ENCODE measurements around the gene BNIP5. TPM values are rescaled to one million over a fixed set of nuclear protein-coding genes. Genes with fewer than 3 reads are reported as not detected.

The BNIP5 gene
- total RNA-seq, 8 experiments from 2014 or later, result 0.05 to 0.45 (median 0.14) TPM; not detected in 3

GRCh38 chr6:36312854-36313648 lies 23.6 kb downstream of the BNIP5 start:
- ATAC-seq (replicated peaks in 6 of 8), result peak in 3 of 8 experiments; percentile 50 to 83 (median 65)
- no peak overlapping the region for H3K4me3 ChIP-seq
- WGBS, 10 experiments, result 8 to 98% (median 85%) methylated on average over 2 to 6 of the region's 8 CpGs; no CpG with 5 or more reads in 2 of the 10 experiments
- H3K27ac ChIP-seq, result no peak overlapping the region
- H3K4me1 ChIP-seq (replicated peaks in 1 of 2), result peaks cover 0 to 6% of the 10 kb centered on the region in 2 donors
- in situ Hi-C loops (cut with MboI; ENCODE audit: low pct_unique_long_range_greater_than_20kb in 2 of 9, low sequenced_read_pairs in 9 of 9, unreplicated experiment in 9 of 9), result no loop called here

GRCh38 chr6:36309900-36310299 lies 26.8 kb downstream of the BNIP5 start:
- no peak overlapping the region for H3K27ac ChIP-seq
- in situ Hi-C loops (cut with MboI; ENCODE audit: low pct_unique_long_range_greater_than_20kb in 2 of 9, low sequenced_read_pairs in 9 of 9, unreplicated experiment in 9 of 9), result no loop called here
- H3K4me3 ChIP-seq, result no peak overlapping the region
- ATAC-seq (replicated peaks in 6 of 8), result no peak
- 20 to 100% (median 93%) methylated on average over 1 to 2 of the region's 2 CpGs; no CpG with 5 or more reads in 5 of the 10 experiments for WGBS, 10 experiments
- H3K4me1 ChIP-seq (replicated peaks in 1 of 2), result peaks cover 12 to 16% of the 10 kb centered on the region in 2 donors

GRCh38 chr6:36309203-36309602 lies 27.5 kb downstream of the BNIP5 start:
- Histone ChIP-seq H3K27ac (no peak overlapping the region), H3K4me1 (replicated peaks in 1 of 2) (peaks cover 12 to 15% of the 10 kb centered on the region in 2 donors), H3K4me3 (no peak overlapping the region)
- WGBS, 10 experiments, result 80 to 100% (median 82%) methylated on average over 1 to 5 of the region's 7 CpGs; no CpG with 5 or more reads in 4 of the 10 experiments
- ATAC-seq (replicated peaks in 6 of 8), result no peak
- in situ Hi-C loops (cut with MboI; ENCODE audit: low pct_unique_long_range_greater_than_20kb in 2 of 9, low sequenced_read_pairs in 9 of 9, unreplicated experiment in 9 of 9), result no loop called here

GRCh38 chr6:36308514-36308913 lies 28.2 kb downstream of the BNIP5 start:
- ATAC-seq (replicated peaks in 6 of 8), result no peak
- Histone ChIP-seq H3K27ac (no peak overlapping the region), H3K4me1 (replicated peaks in 1 of 2) (peaks cover 11 to 12% of the 10 kb centered on the region in 2 donors), H3K4me3 (no peak overlapping the region)
- in situ Hi-C loops (cut with MboI; ENCODE audit: low pct_unique_long_range_greater_than_20kb in 2 of 9, low sequenced_read_pairs in 9 of 9, unreplicated experiment in 9 of 9), result no loop called here
- WGBS, 10 experiments, result 78 to 100% (median 95%) methylated on average over 1 to 5 of the region's 5 CpGs; no CpG with 5 or more reads in 1 of the 10 experiments

- peak in 6 of 8 experiments; percentile 35 to 99 (median 99) for ATAC-seq (replicated peaks in 6 of 8)
- WGBS, 10 experiments, result 50 to 100% (median 80%) methylated on average over 1 to 7 of the region's 7 CpGs; no CpG with 5 or more reads in 1 of the 10 experiments
- in situ Hi-C loops (cut with MboI; ENCODE audit: low pct_unique_long_range_greater_than_20kb in 2 of 9, low sequenced_read_pairs in 9 of 9, unreplicated experiment in 9 of 9), result no loop called here
These were observed 30.3 kb downstream of the BNIP5 start for GRCh38 chr6:36306375-36306774.

GRCh38 chr6:36305885-36306284 lies 30.8 kb downstream of the BNIP5 start:
- 0 to 100% (median 82%) methylated on average over 1 to 11 of the region's 11 CpGs; no CpG with 5 or more reads in 2 of the 10 experiments for WGBS, 10 experiments
- peaks cover 11 to 12% of the 10 kb centered on the region in 2 donors for H3K4me1 ChIP-seq (replicated peaks in 1 of 2)
- no peak overlapping the region for H3K27ac ChIP-seq
- no peak overlapping the region for H3K4me3 ChIP-seq
- ATAC-seq (replicated peaks in 6 of 8), result no peak
- in situ Hi-C loops (cut with MboI; ENCODE audit: low pct_unique_long_range_greater_than_20kb in 2 of 9, low sequenced_read_pairs in 9 of 9, unreplicated experiment in 9 of 9), result no loop called here

More at GRCh38 chr6:36306375-36306774, 30.3 kb downstream of the BNIP5 start:
- peak overlapping the region in 1 of 2 donors; percentile 49 for H3K27ac ChIP-seq
- H3K4me1 ChIP-seq (replicated peaks in 1 of 2), result peaks cover 11 to 12% of the 10 kb centered on the region in 2 donors
- H3K4me3 ChIP-seq, result no peak overlapping the region

GRCh38 chr6:36302227-36302976 lies 34.3 kb downstream of the BNIP5 start:
- ATAC-seq (replicated peaks in 6 of 8), result peak; percentile 46 to 96 (median 66)
- in situ Hi-C loops (cut with MboI; ENCODE audit: low pct_unique_long_range_greater_than_20kb in 2 of 9, low sequenced_read_pairs in 9 of 9, unreplicated experiment in 9 of 9), result no loop called here

GRCh38 chr6:36301781-36302180 lies 34.9 kb downstream of the BNIP5 start:
- in situ Hi-C loops (cut with MboI; ENCODE audit: low pct_unique_long_range_greater_than_20kb in 2 of 9, low sequenced_read_pairs in 9 of 9, unreplicated experiment in 9 of 9), result no loop called here
- peaks cover 9% of the 10 kb centered on the region in 2 donors for H3K4me1 ChIP-seq (replicated peaks in 1 of 2)
- WGBS, 10 experiments, result 20 to 100% (median 72%) methylated on average over 1 to 5 of the region's 7 CpGs; no CpG with 5 or more reads in 6 of the 10 experiments
- no peak for ATAC-seq (replicated peaks in 6 of 8)
- no peak overlapping the region for H3K27ac ChIP-seq
- no peak overlapping the region for H3K4me3 ChIP-seq

More at GRCh38 chr6:36302227-36302976, 34.3 kb downstream of the BNIP5 start:
- no peak overlapping the region for H3K27ac ChIP-seq
- no peak overlapping the region for H3K4me3 ChIP-seq
- WGBS, 10 experiments, result 22 to 100% (median 38%) methylated on average over 1 to 10 of the region's 13 CpGs; no CpG with 5 or more reads in 1 of the 10 experiments
- peaks cover 11 to 12% of the 10 kb centered on the region in 2 donors for H3K4me1 ChIP-seq (replicated peaks in 1 of 2)

- ATAC-seq (replicated peaks in 6 of 8), result no peak
- WGBS, 10 experiments, result 47 to 76% (median 55%) methylated on average over 1 to 3 of the region's 10 CpGs; no CpG with 5 or more reads in 6 of the 10 experiments
- no peak overlapping the region for H3K4me3 ChIP-seq
- no peak overlapping the region for H3K27ac ChIP-seq
- H3K4me1 ChIP-seq (replicated peaks in 1 of 2), result peaks cover 3% of the 10 kb centered on the region in 2 donors
- in situ Hi-C loops (cut with MboI; ENCODE audit: low pct_unique_long_range_greater_than_20kb in 2 of 9, low sequenced_read_pairs in 9 of 9, unreplicated experiment in 9 of 9), result no loop called here
These were observed 35.5 kb downstream of the BNIP5 start for GRCh38 chr6:36301085-36301658.

- in situ Hi-C loops (cut with MboI; ENCODE audit: low pct_unique_long_range_greater_than_20kb in 2 of 9, low sequenced_read_pairs in 9 of 9, unreplicated experiment in 9 of 9), result no loop called here
- ATAC-seq (replicated peaks in 6 of 8), result peak in 1 of 8 experiments; percentile 72
- H3K4me3 ChIP-seq, result no peak overlapping the region
- no peak overlapping the region for H3K27ac ChIP-seq
- 0 to 100% (median 81%) methylated on average over 1 to 4 of the region's 4 CpGs; no CpG with 5 or more reads in 1 of the 10 experiments for WGBS, 10 experiments
- no peaks in the 10 kb centered on the region for H3K4me1 ChIP-seq (replicated peaks in 1 of 2)
These were observed 38.7 kb downstream of the BNIP5 start for GRCh38 chr6:36298027-36298426.

GRCh38 chr6:36297511-36297910 lies 39.2 kb downstream of the BNIP5 start:
- peak in 2 of 8 experiments; percentile 18 to 41 for ATAC-seq (replicated peaks in 6 of 8)
- H3K4me3 ChIP-seq, result no peak overlapping the region
- no peak overlapping the region for H3K27ac ChIP-seq
- in situ Hi-C loops (cut with MboI; ENCODE audit: low pct_unique_long_range_greater_than_20kb in 2 of 9, low sequenced_read_pairs in 9 of 9, unreplicated experiment in 9 of 9), result no loop called here
- H3K4me1 ChIP-seq (replicated peaks in 1 of 2), result no peaks in the 10 kb centered on the region
- WGBS, 10 experiments, result 40 to 73% (median 46%) methylated on average over 1 to 6 of the region's 7 CpGs; no CpG with 5 or more reads in 7 of the 10 experiments

GRCh38 chr6:36297051-36297450 lies 39.6 kb downstream of the BNIP5 start:
- in situ Hi-C loops (cut with MboI; ENCODE audit: low pct_unique_long_range_greater_than_20kb in 2 of 9, low sequenced_read_pairs in 9 of 9, unreplicated experiment in 9 of 9), result no loop called here
- Histone ChIP-seq H3K4me3 (no peak overlapping the region), H3K27ac (no peak overlapping the region), H3K4me1 (replicated peaks in 1 of 2) (no peaks in the 10 kb centered on the region)
- no peak for ATAC-seq (replicated peaks in 6 of 8)
- 20 to 95% (median 87%) methylated on average over 1 to 5 of the region's 6 CpGs; no CpG with 5 or more reads in 2 of the 10 experiments for WGBS, 10 experiments

All from motor neuron (in vitro differentiated cells).